Mucosa of descending colon (tissue), 3 donors: ENCODE data around the gene FBXW4. TPM values are rescaled to one million over a fixed set of nuclear protein-coding genes. Genes with fewer than 3 reads are reported as not detected.

Experiments used
- ATAC-seq: fragments of 200-7000 bp; cut with Tn5 transposase; one replicate; pipeline ENCODE4 v1.9.1; 2020; ENCODE audit warnings: mild to moderate bottlenecking, moderate library complexity
- DNase-seq, 3 donors: peaks; one replicate each; pipeline ENCODE4 v3.0.0-alpha.2; 2020
- H3K36me3 ChIP-seq: fragments of 200-600 bp; one replicate; pipeline ENCODE4 v1.8.0; 2021; ENCODE audit warnings: low read depth, mild to moderate bottlenecking
- H3K4me1 ChIP-seq: fragments of 200-600 bp; one replicate; pipeline ENCODE4 v1.8.0; 2021; ENCODE audit warnings: low read depth, mild to moderate bottlenecking
- H3K4me3 ChIP-seq: fragments of 200-600 bp; one replicate; pipeline ENCODE4 v1.8.0; 2021; ENCODE audit warnings: mild to moderate bottlenecking
- H3K9me3 ChIP-seq: fragments of 200-600 bp; one replicate; pipeline ENCODE4 v1.8.0; 2021; ENCODE audit warnings: mild to moderate bottlenecking
- intact Hi-C, 2 donors: fragments of 100-400 bp; cut with DNase I in 1 of 2; cut with micrococcal nuclease in 1 of 2; formaldehyde crosslinking; loops; one replicate each; pipeline versions ENCODE4 v1.11.0 to v1.11.1; 2022; cut with DNase I, micrococcal nuclease
- total RNA-seq, 3 donors: library from RNA; stranded (reverse); fragmentation: NEBNext Ultra II Directional in 2 of 3; extraction: Animal tissue kit (Norgen Biotek cat#: 25700) in 2 of 3; gene quantifications; one replicate each; pipeline versions ENCODE4 v1.2.1 to v1.2.4, GENCODE V29; 2021 to 2023
- TF ChIP-seq, protein P1 (sequence below): fragments of 200-600 bp; IDR thresholded peaks from one replicate; pipeline ENCODE4 v1.8.0; 2022; ENCODE audit warnings: antibody characterized with exemption, mild to moderate bottlenecking
- donor health status: DM: no; HTN: no; CAD: no; lungs with moderate emphysema.
- donor health status: DM: no; HTN: no; CAD: no.
- donor health status: DM: no; HTN: yes; CAD: no.

The FBXW4 gene
- total RNA-seq, 3 donors from 2014 or later, result 57.3 to 126 (median 73.3) TPM

DNA sequence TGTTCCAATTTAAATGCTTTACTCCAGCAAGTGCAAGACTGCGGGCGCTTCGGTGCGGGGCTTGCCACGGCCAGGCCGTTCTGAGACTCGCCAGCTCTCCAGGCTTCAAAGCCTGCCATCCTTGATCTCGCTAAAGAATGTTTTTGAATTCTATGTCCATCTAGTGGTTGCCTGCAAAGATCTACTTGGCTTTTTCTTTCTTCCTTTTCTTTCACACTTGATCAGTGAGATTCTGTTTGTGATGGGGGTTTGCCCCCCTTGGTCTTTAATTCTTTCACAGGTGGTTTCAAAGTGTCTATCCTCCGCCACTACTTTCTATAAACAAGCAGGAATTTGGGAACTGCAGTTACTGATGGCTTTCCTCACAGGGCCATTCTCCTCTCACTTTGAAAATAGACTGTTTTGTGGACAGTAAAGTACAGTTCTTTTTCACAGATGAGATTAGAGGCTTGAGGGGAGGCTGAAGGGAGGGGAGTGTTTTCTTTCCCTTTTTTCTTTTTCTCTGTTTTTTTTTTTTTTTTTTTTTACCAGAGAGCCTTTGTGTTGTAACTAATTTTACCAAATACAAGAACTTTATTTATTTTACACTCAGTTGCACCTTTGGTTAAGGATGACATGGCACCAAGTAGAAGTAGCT, 15.2 kb upstream of the FBXW4 start:
- TF ChIP-seq, protein P1, sequence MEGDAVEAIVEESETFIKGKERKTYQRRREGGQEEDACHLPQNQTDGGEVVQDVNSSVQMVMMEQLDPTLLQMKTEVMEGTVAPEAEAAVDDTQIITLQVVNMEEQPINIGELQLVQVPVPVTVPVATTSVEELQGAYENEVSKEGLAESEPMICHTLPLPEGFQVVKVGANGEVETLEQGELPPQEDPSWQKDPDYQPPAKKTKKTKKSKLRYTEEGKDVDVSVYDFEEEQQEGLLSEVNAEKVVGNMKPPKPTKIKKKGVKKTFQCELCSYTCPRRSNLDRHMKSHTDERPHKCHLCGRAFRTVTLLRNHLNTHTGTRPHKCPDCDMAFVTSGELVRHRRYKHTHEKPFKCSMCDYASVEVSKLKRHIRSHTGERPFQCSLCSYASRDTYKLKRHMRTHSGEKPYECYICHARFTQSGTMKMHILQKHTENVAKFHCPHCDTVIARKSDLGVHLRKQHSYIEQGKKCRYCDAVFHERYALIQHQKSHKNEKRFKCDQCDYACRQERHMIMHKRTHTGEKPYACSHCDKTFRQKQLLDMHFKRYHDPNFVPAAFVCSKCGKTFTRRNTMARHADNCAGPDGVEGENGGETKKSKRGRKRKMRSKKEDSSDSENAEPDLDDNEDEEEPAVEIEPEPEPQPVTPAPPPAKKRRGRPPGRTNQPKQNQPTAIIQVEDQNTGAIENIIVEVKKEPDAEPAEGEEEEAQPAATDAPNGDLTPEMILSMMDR, result no peak
- Histone ChIP-seq H3K4me3 (no peak overlapping the region), H3K4me1 (no peaks in the 10 kb centered on the region), H3K36me3 (no peaks in the 10 kb centered on the region), H3K9me3 (no peaks in the 10 kb centered on the region)
- no peak for DNase-seq
- no peak for ATAC-seq
- intact Hi-C loops, result no loop called here

DNA sequence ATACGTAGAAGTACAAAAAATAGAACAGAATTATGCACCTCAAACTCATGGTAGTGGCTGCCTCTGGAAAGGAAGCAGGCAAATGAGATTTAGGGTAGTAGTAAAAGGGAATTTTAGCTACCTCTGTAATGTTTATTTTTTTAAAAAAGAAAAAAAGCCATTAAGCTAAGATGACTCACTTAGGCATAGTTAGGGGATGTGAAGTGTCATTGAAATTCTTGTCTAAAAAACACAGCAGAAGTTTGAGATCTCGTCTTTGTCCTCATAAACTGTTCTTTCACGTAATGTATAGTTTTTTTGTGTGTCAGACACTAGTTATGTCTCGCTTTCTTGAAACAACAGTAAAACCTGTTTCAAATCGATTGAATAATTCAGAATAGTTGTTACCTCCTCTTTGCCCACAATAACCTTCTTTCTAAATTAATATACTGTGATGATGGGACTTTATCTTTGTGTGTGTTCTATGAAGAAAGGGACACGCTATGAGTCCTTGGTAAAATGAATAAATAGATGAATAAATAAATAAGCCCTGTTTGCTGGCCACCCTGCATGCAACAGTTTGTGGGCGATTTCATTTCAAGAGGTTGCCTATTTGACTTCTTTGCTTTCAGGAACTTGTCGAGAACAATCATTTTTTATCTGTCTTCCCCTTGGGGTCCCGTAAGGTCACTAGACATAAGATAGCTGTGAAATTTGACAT, 14.5 kb upstream of the FBXW4 start:
- no peaks in the 10 kb centered on the region for H3K36me3 ChIP-seq
- H3K4me3 ChIP-seq, result no peak overlapping the region
- ATAC-seq (no peak), DNase-seq (no peak)
- H3K4me1 ChIP-seq, result no peaks in the 10 kb centered on the region
- TF ChIP-seq, protein P1, result no peak
- H3K9me3 ChIP-seq, result no peaks in the 10 kb centered on the region
- intact Hi-C loops, result no loop called here

DNA sequence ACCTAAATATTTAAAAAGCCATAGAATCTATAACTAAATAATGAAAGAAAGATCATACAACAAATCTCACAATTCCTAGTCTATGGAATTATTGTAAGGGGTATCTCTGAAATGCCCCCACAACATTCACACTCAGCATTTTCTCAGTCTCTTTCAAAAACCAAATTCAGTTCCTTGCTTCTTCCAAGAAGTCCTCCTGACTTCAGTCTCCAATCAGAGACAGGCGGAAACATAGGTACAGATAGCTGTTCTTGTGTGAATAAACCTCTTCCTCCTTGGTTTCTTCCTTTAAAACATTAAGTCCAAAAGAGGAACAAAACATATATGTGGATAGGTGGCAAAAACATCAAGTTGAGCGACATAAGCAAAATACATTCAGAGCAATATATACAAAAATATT, 13.9 kb upstream of the FBXW4 start:
- DNase-seq (no peak), ATAC-seq (no peak)
- Histone ChIP-seq H3K4me3 (no peak overlapping the region), H3K4me1 (no peaks in the 10 kb centered on the region), H3K9me3 (no peaks in the 10 kb centered on the region), H3K36me3 (no peaks in the 10 kb centered on the region)
- TF ChIP-seq, protein P1, result no peak
- intact Hi-C loops, result no loop called here

DNA sequence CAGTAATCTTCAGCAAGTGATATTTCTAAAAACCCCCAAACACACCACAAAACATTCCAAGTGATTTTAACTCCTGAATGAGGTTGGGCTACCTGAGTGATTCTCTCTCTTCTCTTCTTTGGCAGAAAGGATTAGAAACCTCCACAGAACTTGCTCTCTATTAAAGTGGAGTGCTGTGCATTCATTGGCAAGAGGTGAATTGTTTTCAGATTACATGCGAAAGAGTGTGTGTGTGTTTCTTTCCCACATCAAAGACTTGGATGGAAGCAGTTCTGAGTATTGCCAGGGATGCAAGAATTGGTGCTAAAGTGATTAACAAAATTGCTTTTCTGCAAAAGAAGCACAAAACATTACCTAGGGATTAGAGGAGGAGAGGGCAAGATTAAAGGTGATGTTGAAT, 13.1 kb upstream of the FBXW4 start:
- Histone ChIP-seq H3K4me3 (no peak overlapping the region), H3K36me3 (no peaks in the 10 kb centered on the region), H3K4me1 (no peaks in the 10 kb centered on the region), H3K9me3 (no peaks in the 10 kb centered on the region)
- intact Hi-C loops, result no loop called here
- DNase-seq (no peak), ATAC-seq (no peak)
- TF ChIP-seq, protein P1, result no peak

DNA sequence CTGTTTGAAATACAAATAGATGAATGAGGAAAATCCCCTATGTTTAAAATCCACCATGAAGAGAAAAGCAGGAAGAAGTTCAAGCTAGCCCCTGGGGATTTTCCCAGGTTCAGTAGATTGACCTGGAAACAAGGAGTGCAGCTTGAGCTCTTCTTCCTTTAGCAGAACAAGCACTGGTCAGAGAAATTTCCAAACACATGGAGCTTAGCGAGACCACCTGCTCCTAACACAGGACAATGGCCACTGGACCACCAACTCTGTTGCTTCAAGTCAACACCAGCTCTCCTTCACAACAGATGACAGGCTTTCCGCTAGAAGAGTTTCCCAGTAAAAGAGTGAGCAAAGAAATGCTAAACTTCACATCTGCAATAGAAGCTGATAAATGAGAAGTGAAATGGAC, 9.4 kb upstream of the FBXW4 start:
- TF ChIP-seq, protein P1, result no peak
- no peaks in the 10 kb centered on the region for H3K9me3 ChIP-seq
- no peak overlapping the region for H3K4me3 ChIP-seq
- no peaks in the 10 kb centered on the region for H3K36me3 ChIP-seq
- ATAC-seq (no peak), DNase-seq (no peak)
- H3K4me1 ChIP-seq, result no peaks in the 10 kb centered on the region
- intact Hi-C loops, result no loop called here
